Type B pancreatic cell (in vitro differentiated cells): ENCODE results near the gene OR10D3. TPM values are rescaled to one million over a fixed set of nuclear protein-coding genes. Genes with fewer than 3 reads are reported as not detected.

Experiments used
- DNase-seq: peaks from one replicate; pipeline ENCODE4 v3.0.0; 2021; ENCODE audit warnings: mixed read lengths; ENCODE audit not compliant: unreplicated experiment; ENCODE audit errors: extremely low spot score
- H3K27ac Mint-ChIP-seq: 2 replicates; pipeline ENCODE4 v1.8.0; 2021; ENCODE audit warnings: mild to moderate bottlenecking, mixed read lengths
- H3K27me3 Mint-ChIP-seq: 2 replicates; pipeline ENCODE4 v1.8.0; 2021; ENCODE audit warnings: mixed read lengths
- H3K36me3 Mint-ChIP-seq: 2 replicates; pipeline ENCODE4 v1.8.0; 2021; ENCODE audit warnings: mixed read lengths
- H3K4me1 Mint-ChIP-seq: one replicate; pipeline ENCODE4 v1.8.0; 2021; ENCODE audit warnings: mixed read lengths; ENCODE audit not compliant: unreplicated experiment
- H3K4me3 Mint-ChIP-seq: 2 replicates; pipeline ENCODE4 v1.8.0; 2021; ENCODE audit warnings: mild to moderate bottlenecking, mixed read lengths
- H3K9me3 Mint-ChIP-seq: 2 replicates; pipeline ENCODE4 v1.8.0; 2021; ENCODE audit warnings: mixed read lengths
- total RNA-seq: library from RNA; stranded (reverse); gene quantifications from 2 replicates; pipeline ENCODE4 v1.2.1, GENCODE V29; 2021; ENCODE audit warnings: low replicate concordance
- TF ChIP-seq, protein P1 (sequence below): fragments of 200-600 bp; sonication (generic); conservative IDR thresholded peaks from 2 replicates; pipeline ENCODE4 v1.5.0; 2021; ENCODE audit warnings: antibody characterized with exemption, mild to moderate bottlenecking

OR10D3 gene
- total RNA-seq, 1 donor from 2014 or later = not detected

DNA sequence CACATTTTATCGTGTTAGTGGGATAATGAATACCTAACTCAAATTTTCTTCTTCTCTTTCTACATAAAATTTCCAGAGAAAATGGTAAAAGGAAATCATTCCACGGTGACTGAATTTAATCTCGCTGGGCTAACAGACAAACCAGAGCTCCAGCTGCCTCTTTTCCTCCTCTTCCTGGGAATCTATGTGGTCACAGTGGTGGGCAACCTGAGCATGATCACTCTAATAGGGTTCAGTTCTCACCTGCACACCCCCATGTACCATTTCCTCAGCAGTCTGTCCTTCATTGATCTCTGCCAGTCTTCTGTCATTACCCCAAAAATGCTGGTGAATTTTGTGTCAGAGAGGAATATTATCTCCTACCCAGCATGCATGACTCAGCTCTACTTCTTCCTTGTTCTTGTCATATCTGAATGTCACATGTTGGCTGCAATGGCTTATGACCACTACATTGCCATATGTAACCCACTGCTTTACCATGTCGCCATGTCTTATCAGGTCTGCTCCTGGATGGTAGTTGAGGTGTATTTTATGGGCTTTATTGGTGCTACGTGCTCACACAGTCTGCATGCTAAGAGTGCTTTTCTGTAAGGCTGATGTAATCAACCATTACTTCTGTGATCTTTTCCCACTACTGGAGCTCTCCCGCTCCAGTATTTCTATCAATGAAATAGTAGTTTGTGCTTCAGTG, 24.1 kb downstream of the OR10D3 start:
- H3K4me3 Mint-ChIP-seq = no peak overlapping the region
- no peak for DNase-seq
- peaks cover 4% of the 10 kb centered on the region for H3K27me3 Mint-ChIP-seq
- H3K9me3 Mint-ChIP-seq = no peaks in the 10 kb centered on the region
- TF ChIP-seq, protein P1, sequence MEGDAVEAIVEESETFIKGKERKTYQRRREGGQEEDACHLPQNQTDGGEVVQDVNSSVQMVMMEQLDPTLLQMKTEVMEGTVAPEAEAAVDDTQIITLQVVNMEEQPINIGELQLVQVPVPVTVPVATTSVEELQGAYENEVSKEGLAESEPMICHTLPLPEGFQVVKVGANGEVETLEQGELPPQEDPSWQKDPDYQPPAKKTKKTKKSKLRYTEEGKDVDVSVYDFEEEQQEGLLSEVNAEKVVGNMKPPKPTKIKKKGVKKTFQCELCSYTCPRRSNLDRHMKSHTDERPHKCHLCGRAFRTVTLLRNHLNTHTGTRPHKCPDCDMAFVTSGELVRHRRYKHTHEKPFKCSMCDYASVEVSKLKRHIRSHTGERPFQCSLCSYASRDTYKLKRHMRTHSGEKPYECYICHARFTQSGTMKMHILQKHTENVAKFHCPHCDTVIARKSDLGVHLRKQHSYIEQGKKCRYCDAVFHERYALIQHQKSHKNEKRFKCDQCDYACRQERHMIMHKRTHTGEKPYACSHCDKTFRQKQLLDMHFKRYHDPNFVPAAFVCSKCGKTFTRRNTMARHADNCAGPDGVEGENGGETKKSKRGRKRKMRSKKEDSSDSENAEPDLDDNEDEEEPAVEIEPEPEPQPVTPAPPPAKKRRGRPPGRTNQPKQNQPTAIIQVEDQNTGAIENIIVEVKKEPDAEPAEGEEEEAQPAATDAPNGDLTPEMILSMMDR = no peak
- no peaks in the 10 kb centered on the region for H3K36me3 Mint-ChIP-seq
- H3K27ac Mint-ChIP-seq = no peak overlapping the region
- H3K4me1 Mint-ChIP-seq = no peaks in the 10 kb centered on the region

DNA sequence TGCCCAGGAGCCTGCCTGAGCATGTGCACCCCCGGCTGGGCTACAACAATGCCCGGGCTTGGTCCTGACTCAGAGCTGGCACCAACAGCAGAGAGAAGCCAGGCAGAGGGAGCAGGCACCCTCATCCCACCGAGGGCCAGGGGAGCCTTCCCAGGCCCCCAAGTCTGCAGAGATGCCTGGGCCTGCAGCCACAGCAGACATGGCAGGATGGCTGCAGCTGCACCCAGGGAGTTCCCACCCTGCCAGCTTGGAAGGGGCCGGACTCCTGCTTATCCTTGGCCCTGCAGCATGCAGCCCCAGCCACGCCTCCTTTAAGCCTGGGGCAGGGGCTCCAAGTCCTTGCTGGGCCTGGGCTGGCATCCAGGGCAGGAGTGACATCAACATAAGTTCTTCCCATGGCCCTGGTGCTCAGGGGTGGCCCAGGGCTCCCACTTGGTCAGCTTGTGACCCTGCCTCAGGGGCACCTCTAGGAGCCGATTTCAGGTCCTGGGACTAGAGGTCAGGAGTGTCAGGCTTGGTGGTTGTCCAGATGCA, 26.7 kb downstream of the OR10D3 start:
- Mint-ChIP-seq H3K36me3 (no peaks in the 10 kb centered on the region), H3K4me1 (no peaks in the 10 kb centered on the region), H3K4me3 (no peak overlapping the region), H3K27me3 (peaks cover 7% of the 10 kb centered on the region), H3K27ac (no peak overlapping the region), H3K9me3 (no peaks in the 10 kb centered on the region)
- TF ChIP-seq, protein P1 = no peak
- no peak for DNase-seq

DNA sequence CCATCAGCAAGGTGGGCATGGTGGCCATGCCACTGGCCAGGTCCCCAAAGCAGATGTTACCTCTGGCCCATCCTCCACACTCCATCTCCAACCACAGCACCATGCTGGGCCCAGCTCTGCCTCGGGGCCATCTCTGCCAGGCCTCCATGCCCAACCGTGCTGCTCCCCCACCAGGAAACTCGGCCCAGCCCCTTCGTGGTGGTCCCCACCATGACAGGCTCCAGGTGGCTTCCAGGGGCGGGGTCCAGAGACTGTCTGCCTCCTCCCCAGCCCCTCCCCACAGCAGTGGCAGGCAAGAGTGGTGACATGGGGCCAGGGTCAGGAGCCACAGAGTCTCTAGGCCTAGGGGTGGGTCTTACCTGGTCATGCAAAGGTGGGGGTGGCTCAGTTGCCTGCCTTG, 27.3 kb downstream of the OR10D3 start:
- Mint-ChIP-seq H3K27ac (no peak overlapping the region), H3K27me3 (peaks cover 7% of the 10 kb centered on the region), H3K4me3 (no peak overlapping the region), H3K4me1 (no peaks in the 10 kb centered on the region), H3K9me3 (no peaks in the 10 kb centered on the region), H3K36me3 (no peaks in the 10 kb centered on the region)
- DNase-seq = no peak
- TF ChIP-seq, protein P1 = no peak

DNA sequence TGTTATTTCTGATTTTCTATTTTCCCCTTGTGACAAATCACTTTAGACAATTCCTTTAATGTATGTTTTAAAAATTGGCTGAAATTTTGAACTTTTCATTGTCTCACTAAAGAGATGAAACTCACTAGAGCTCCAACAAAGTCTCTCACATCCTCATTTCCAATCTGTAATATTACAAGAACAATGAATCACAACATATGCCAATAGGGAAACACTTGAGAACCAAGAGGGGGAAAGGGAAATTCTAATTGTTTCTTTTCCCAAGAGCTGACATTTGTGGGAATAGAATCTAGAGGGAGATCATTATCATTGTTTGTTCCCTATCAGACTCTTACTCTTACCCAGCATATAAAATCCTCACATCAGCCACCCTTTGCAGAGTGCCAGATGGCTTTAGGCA, 28.2 kb downstream of the OR10D3 start:
- H3K36me3 Mint-ChIP-seq = no peaks in the 10 kb centered on the region

DNA sequence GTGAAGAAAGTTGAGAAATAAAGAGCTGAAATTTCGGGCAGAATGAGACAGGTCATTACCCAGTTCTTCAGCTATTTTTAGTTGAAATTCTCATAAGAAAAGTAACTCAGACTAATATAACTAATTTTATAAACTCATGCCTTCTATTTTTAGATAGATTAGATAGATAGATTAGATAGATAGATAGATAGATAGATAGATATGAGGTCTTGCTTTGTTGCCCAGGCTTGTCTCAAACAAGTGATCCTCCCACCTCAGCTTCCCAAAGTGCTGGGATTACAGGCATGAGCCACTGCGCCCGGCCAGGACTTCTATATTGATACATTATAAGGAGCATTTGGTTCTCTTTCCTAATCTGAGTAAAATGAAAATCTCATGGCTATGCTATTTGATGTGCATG, 30.9 kb downstream of the OR10D3 start:
- no peak overlapping the region for H3K27ac Mint-ChIP-seq
- TF ChIP-seq, protein P1 = no peak

More for the DNA sequence above, 28.2 kb downstream of the OR10D3 start:
- no peak for DNase-seq
- TF ChIP-seq, protein P1 = no peak
- no peak overlapping the region for H3K4me3 Mint-ChIP-seq
- peaks cover 7% of the 10 kb centered on the region for H3K27me3 Mint-ChIP-seq
- no peaks in the 10 kb centered on the region for H3K9me3 Mint-ChIP-seq
- H3K4me1 Mint-ChIP-seq = no peaks in the 10 kb centered on the region
- H3K27ac Mint-ChIP-seq = no peak overlapping the region

More for the DNA sequence above, 30.9 kb downstream of the OR10D3 start:
- DNase-seq = no peak
- Mint-ChIP-seq H3K9me3 (no peaks in the 10 kb centered on the region), H3K4me1 (no peaks in the 10 kb centered on the region), H3K27me3 (peaks cover 3% of the 10 kb centered on the region), H3K36me3 (no peaks in the 10 kb centered on the region), H3K4me3 (no peak overlapping the region)
